Cardiac fibroblast (primary cell): ENCODE data around the gene CBX7.
A peak's percentile ranks its signal among the peaks of the same experiment; 100 is the strongest.

ENCODE experiments used
- DNase-seq, 2 donors: peaks; one replicate each; pipeline versions ENCODE4 v3.0.0 to v3.0.0-alpha.2; 2010; ENCODE audit warnings: low read depth in 2 of 2
- H3K4me3 ChIP-seq, 2 donors: replicated peaks in 1 of 2; 1 replicate in 1 of 2; 2 replicates in 1 of 2; pipeline ENCODE4 v1.5.1; 2011; ENCODE audit warnings: low read depth in 2 of 2, low read length in 2 of 2, mild to moderate bottlenecking in 2 of 2, moderate library complexity in 1 of 2
- TF ChIP-seq, protein P1 (sequence below): IDR thresholded peaks from one replicate; pipeline ENCODE4 v1.5.1; 2011; ENCODE audit warnings: low read depth, mild to moderate bottlenecking, low read length, inconsistent platforms

Gene CBX7

GRCh38 chr22:39178206-39179111 is 26.0 kb upstream of the CBX7 start:
- peak; percentile 86 to 91 for DNase-seq
- TF ChIP-seq, protein P1, sequence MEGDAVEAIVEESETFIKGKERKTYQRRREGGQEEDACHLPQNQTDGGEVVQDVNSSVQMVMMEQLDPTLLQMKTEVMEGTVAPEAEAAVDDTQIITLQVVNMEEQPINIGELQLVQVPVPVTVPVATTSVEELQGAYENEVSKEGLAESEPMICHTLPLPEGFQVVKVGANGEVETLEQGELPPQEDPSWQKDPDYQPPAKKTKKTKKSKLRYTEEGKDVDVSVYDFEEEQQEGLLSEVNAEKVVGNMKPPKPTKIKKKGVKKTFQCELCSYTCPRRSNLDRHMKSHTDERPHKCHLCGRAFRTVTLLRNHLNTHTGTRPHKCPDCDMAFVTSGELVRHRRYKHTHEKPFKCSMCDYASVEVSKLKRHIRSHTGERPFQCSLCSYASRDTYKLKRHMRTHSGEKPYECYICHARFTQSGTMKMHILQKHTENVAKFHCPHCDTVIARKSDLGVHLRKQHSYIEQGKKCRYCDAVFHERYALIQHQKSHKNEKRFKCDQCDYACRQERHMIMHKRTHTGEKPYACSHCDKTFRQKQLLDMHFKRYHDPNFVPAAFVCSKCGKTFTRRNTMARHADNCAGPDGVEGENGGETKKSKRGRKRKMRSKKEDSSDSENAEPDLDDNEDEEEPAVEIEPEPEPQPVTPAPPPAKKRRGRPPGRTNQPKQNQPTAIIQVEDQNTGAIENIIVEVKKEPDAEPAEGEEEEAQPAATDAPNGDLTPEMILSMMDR = no peak
- H3K4me3 ChIP-seq = no peak overlapping the region

DNA sequence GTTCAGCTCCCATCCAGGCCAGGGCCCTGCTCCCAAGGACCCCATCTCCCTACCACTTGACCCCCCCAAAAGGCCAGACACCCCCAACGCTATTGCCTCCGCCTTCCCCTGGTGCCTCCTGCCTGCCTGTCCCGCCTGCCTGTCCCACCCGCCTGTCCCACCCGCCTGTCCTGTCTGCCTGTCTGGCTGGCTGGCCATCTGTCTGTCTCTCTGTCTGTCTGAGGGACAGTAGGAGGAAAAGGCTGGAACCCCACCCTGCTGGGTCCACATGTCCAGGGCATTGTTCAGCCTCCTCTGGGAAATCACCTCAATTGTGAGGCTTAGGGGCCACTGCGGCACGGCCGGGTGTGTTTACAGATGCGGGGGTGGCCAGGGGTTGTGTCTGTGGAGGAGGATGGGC is 25.3 kb upstream of the CBX7 start:
- TF ChIP-seq, protein P1 = no peak
- DNase-seq = peak in 1 of 2 donors; percentile 68
- no peak overlapping the region for H3K4me3 ChIP-seq

DNA sequence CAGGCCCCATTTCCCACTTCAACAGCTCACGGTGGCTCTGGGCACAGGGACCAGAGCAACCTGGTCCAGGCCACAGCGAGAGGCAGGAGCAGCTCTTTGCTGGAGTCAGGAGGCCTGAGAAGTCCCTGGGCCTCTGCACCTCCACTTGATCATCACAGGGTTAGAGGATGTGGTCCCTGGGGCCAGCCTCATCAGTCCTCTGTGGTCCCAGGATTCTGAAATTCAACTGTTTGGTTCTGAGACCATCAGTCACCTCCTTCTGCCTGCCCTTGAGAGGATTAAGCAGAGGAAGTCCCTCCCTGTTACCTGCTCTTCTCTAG is 24.9 kb upstream of the CBX7 start:
- peak in 1 of 2 donors; percentile 18 for DNase-seq
- TF ChIP-seq, protein P1 = no peak
- H3K4me3 ChIP-seq = no peak overlapping the region

DNA sequence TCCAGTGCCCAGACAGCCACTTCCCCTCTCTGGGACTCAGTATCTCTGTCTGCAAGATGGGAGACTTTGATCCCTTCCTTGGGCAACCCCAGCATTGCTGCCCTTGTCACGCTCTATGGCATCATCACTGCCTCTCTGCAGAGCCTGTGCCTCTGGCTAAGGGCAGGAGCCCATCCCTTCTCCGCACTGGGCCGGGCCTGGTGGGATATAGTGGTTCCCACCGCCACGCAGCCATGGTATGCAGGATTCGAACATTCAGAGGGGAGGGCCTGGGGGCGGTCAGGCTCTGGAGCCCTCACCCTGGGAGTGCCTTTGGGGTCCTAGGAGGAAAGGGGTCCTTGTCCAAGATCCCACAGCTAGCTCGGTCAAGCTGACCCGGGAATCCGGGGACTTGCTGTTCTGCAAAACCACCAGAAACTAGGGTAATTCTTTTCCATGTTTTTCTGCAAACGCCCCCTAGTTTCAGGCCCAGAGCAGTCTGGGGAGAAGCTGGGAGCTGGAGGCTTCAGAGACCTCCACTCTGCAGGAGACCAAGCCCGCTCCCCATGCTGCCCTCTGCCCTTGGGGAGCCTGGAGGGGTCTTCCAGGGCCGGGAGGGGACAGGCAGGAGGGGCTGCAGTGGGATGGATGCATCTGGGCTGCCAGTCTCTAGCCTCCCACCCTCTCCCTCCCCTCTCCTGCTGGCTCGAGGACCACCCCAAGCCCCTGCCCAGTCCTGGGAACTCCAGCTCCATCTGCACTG is 24.4 kb upstream of the CBX7 start:
- DNase-seq = no peak
- TF ChIP-seq, protein P1 = no peak
- no peak overlapping the region for H3K4me3 ChIP-seq

- DNase-seq = peak; percentile 77 to 90
- TF ChIP-seq, protein P1 = no peak
- no peak overlapping the region for H3K4me3 ChIP-seq
These were observed 23.7 kb upstream of the CBX7 start for GRCh38 chr22:39176143-39176713.

DNA sequence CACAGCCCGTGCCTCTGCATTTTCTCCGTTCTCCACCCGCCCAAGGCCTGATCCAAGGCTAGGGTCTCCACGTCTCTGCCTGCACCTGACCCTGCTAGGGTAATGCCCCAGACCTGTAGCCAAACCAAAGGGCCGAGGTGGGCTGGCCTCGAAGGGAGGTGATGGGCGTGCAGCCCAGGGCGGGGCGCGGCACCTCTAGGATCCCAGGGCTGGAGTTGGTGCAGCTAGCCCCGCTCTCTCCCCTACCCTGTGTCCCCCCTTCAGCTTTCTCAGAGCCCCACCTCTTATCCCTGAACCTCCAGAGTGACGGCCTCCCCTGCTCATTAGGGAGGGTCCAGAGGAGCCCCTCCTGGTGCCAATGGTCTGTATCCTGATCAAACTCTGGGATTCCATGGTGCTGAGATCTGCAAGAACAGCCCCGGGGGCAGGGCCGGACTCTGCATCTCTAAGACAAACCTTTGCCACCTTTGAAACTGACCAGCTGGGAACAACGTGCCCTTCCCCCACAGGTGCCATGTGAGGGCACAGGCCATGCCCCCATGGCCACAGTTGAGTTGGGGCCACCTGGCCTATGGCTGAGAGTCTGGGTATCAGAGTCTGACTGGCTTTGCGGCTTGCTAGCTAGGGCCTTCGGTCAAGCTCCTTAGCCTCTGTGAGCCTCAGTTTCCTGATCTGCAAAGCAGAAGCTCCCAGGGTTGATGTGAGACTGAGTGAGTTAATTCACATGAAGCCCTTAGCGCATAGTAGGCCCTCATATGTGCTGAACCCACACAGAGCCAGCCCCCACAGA is 23.1 kb upstream of the CBX7 start:
- TF ChIP-seq, protein P1 = no peak
- peak in 1 of 2 donors; percentile 37 for DNase-seq
- no peak overlapping the region for H3K4me3 ChIP-seq
